Testis (tissue), 3 donors: ENCODE measurements around the gene HDAC6. TPM values are rescaled to one million over a fixed set of nuclear protein-coding genes. Genes with fewer than 3 reads are reported as not detected.

Source experiments
- DNase-seq: peaks from one replicate; pipeline ENCODE4 v3.0.0-alpha.2; 2019
- H3K27ac ChIP-seq, 2 donors: fragments of 200-600 bp; sonication (generic); one replicate each; pipeline ENCODE4 v1.5.1; 2019
- H3K27me3 ChIP-seq: fragments of 200-600 bp; sonication (generic); one replicate; pipeline ENCODE4 v1.5.1; 2019
- H3K36me3 ChIP-seq: fragments of 200-600 bp; sonication (generic); one replicate; pipeline ENCODE4 v1.5.1; 2017; ENCODE audit warnings: low read depth; ENCODE audit errors: missing control alignments
- H3K4me1 ChIP-seq: fragments of 200-600 bp; sonication (generic); one replicate; pipeline ENCODE4 v1.5.1; 2019
- H3K4me3 ChIP-seq, 2 donors: fragments of 200-600 bp; sonication (generic); one replicate each; pipeline ENCODE4 v1.5.1; 2017 to 2019
- H3K9me3 ChIP-seq: fragments of 200-600 bp; sonication (generic); one replicate; pipeline ENCODE4 v1.5.1; 2017
- POLR2A ChIP-seq: fragments of 450-650 bp; IDR thresholded peaks from one replicate; pipeline ENCODE4 v1.6.1; 2017; ENCODE audit warnings: antibody characterized with exemption, mild to moderate bottlenecking, moderate library complexity
- WGBS, 2 donors: methylation state at CpG; one replicate each; pipeline ENCODE4 v1.1.5; 2018; 5-methylcytosine and 5-hydroxymethylcytosine counted together
- intact Hi-C: fragments of 100-400 bp; cut with DNase I; formaldehyde crosslinking; loops from one replicate; pipeline ENCODE4 v1.15.1; 2023; ENCODE audit warnings: low total_unique reads
- polyA plus RNA-seq: library from polyadenylated mRNA; stranded (reverse); fragments of 350-450 nt; fragmentation: Illumina TruSeq; extraction: RNeasy Lipid Tissue Mini Kit (QIAGEN cat#74804); gene quantifications from one replicate; pipeline ENCODE4 v1.2.3, GENCODE V29; 2014; ENCODE audit warnings: low read depth, low replicate concordance; ENCODE audit not compliant: insufficient read depth
- total RNA-seq, 2 donors: library from RNA; depleted of rRNA; stranded (reverse); fragments of >200 nt; gene quantifications; one replicate each; pipeline ENCODE4 v1.2.3, GENCODE V29; 2016
- TF ChIP-seq, protein P1 (sequence below), 3 experiments: fragments of 450-650 bp in 2 of 3; fragments of 200-600 bp in 1 of 3; sonication (generic) in 1 of 3; IDR thresholded peaks; one replicate each; pipeline ENCODE4 v1.5.1; 2016 to 2019; ENCODE audit warnings: antibody characterized with exemption in 3 of 3, mild to moderate bottlenecking in 2 of 3, moderate library complexity in 1 of 3

Gene HDAC6
- total and polyA plus RNA-seq, 3 donors from 2014 or later, result 147 to 269 (median 223) TPM

DNA sequence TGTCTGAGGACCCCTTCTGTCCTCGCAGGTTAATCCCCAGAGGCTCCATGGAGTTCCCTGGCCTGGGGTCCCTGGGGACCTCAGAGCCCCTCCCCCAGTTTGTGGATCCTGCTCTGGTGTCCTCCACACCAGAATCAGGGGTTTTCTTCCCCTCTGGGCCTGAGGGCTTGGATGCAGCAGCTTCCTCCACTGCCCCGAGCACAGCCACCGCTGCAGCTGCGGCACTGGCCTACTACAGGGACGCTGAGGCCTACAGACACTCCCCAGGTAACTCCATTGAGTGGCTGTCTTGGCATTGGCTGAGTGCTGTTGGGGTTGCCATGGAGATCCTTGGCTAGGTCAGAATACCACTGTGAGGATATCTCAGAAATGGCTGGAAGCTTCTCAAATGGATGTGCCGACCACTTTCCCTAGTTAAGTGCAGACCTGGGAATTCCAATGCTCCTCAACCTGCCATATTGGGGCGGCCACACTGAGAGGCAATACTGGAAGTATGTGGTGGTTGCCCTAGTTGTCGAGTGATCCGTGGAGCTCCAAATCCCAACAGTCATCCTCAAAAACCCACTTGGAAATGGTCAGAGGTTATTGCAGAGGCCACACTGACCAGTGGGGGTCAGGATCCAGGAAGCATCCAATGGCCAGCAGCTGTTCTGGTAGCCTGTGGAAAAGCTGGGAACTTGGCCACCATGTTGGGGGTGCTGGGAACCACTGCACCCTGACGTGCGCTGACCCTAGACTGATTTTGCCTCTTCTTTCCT lies 10.6 kb upstream of the HDAC6 start:
- no peak for DNase-seq
- H3K36me3 ChIP-seq, result no peaks in the 10 kb centered on the region
- 51 to 90% methylated on average over 2 to 9 of the region's 11 CpGs for WGBS, 2 donors
- H3K27me3 ChIP-seq, result no peaks in the 10 kb centered on the region
- no peaks in the 10 kb centered on the region for H3K4me1 ChIP-seq
- no peak overlapping the region for H3K4me3 ChIP-seq
- intact Hi-C loops, result no loop called here
- no peak for TF ChIP-seq POLR2A
- TF ChIP-seq, protein P1, sequence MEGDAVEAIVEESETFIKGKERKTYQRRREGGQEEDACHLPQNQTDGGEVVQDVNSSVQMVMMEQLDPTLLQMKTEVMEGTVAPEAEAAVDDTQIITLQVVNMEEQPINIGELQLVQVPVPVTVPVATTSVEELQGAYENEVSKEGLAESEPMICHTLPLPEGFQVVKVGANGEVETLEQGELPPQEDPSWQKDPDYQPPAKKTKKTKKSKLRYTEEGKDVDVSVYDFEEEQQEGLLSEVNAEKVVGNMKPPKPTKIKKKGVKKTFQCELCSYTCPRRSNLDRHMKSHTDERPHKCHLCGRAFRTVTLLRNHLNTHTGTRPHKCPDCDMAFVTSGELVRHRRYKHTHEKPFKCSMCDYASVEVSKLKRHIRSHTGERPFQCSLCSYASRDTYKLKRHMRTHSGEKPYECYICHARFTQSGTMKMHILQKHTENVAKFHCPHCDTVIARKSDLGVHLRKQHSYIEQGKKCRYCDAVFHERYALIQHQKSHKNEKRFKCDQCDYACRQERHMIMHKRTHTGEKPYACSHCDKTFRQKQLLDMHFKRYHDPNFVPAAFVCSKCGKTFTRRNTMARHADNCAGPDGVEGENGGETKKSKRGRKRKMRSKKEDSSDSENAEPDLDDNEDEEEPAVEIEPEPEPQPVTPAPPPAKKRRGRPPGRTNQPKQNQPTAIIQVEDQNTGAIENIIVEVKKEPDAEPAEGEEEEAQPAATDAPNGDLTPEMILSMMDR (IDR thresholded peaks at IDR 0.05), result no peak
- no peaks in the 10 kb centered on the region for H3K9me3 ChIP-seq
- H3K27ac ChIP-seq, result no peak overlapping the region

GRCh38 chrX:48792219-48792618 lies 9.6 kb upstream of the HDAC6 start:
- H3K27ac ChIP-seq, result no peak overlapping the region
- H3K4me3 ChIP-seq, result no peak overlapping the region
- H3K27me3 ChIP-seq, result no peaks in the 10 kb centered on the region
- 93 to 94% methylated on average over 3 to 5 of the region's 7 CpGs for WGBS, 2 donors
- intact Hi-C loops, result no loop called here
- no peaks in the 10 kb centered on the region for H3K9me3 ChIP-seq
- TF ChIP-seq, protein P1 (IDR thresholded peaks at IDR 0.05), result no peak
- no peak for TF ChIP-seq POLR2A
- no peak for DNase-seq
- no peaks in the 10 kb centered on the region for H3K36me3 ChIP-seq
- H3K4me1 ChIP-seq, result no peaks in the 10 kb centered on the region

DNA sequence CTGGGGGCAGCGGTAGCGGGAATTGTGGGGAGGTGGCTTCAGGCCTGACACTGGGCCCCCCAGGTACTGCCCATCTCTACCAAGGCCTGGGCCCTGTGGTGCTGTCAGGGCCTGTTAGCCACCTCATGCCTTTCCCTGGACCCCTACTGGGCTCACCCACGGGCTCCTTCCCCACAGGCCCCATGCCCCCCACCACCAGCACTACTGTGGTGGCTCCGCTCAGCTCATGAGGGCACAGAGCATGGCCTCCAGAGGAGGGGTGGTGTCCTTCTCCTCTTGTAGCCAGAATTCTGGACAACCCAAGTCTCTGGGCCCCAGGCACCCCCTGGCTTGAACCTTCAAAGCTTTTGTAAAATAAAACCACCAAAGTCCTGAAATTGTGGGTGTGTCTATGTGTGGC lies 7.9 kb upstream of the HDAC6 start:
- Histone ChIP-seq H3K27ac (no peak overlapping the region), H3K27me3 (no peaks in the 10 kb centered on the region), H3K4me3 (no peak overlapping the region), H3K9me3 (no peaks in the 10 kb centered on the region), H3K4me1 (no peaks in the 10 kb centered on the region), H3K36me3 (no peaks in the 10 kb centered on the region)
- intact Hi-C loops, result no loop called here
- 93 to 100% methylated on average over 1 to 3 of the region's 4 CpGs for WGBS, 2 donors
- DNase-seq, result no peak
- TF ChIP-seq, protein P1 (IDR thresholded peaks at IDR 0.05), result no peak
- TF ChIP-seq POLR2A, result no peak

DNA sequence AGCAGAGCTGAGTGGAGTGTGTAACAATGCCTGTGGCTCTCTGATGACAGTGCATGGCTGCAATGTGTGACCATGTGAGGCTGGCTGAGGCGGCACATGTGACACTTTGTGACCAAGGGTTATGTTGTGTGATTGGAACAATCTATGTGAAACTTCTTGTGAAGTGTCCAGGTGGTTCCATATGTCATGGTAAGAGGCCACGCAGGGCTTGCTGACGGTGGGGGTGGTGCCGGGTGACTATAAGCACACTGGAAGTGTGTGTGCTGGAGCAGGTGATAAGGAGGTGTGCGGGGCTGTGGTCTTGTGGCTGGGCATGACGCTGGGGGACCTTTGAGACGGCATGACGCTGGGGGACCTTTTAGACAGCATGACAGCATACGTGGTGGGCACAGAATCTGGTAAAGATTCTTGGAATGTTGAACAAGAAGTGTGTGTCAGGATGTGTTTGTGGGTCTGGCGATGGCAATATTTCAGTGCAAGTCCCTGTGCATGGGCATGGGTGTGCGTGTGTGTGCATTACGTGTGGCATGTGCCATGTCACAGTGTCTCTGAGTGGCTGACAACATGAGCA lies 7.4 kb upstream of the HDAC6 start:
- WGBS, 2 donors, result 87 to 89% methylated on average over 11 to 12 of the region's 12 CpGs
- Histone ChIP-seq H3K4me3 (no peak overlapping the region), H3K36me3 (no peaks in the 10 kb centered on the region), H3K27me3 (no peaks in the 10 kb centered on the region), H3K9me3 (no peaks in the 10 kb centered on the region), H3K27ac (no peak overlapping the region), H3K4me1 (no peaks in the 10 kb centered on the region)
- no peak for DNase-seq
- TF ChIP-seq, protein P1 (IDR thresholded peaks at IDR 0.05), result no peak
- no peak for TF ChIP-seq POLR2A
- intact Hi-C loops, result no loop called here
